GM12878 (cell line): Measurements from ENCODE around the gene FBXL17.

Experiments
- ATF3 ChIP-seq: IDR thresholded peaks from 2 replicates; pipeline ENCODE4 v1.6.1; 2011; ENCODE audit warnings: low read depth, mild to moderate bottlenecking, low read length, moderate library complexity, borderline replicate concordance; ENCODE audit errors: extremely low read depth
- CTCF ChIP-seq, 3 experiments: IDR thresholded peaks in 2 of 3; conservative IDR thresholded peaks in 1 of 3; 2 replicates each; pipeline ENCODE4 v1.5.1; 2011; ENCODE audit warnings: low read depth in 3 of 3, low read length in 3 of 3, mild to moderate bottlenecking in 3 of 3, control low read depth in 2 of 3, moderate library complexity in 2 of 3, inconsistent platforms in 1 of 3, mixed read lengths in 1 of 3; ENCODE audit not compliant: control insufficient read depth in 2 of 3, insufficient read depth in 1 of 3; ENCODE audit errors: extremely low read depth in 1 of 3
- ETV6 ChIP-seq, 2 experiments: fragments of 450-650 bp in 1 of 2; IDR thresholded peaks in 1 of 2; conservative IDR thresholded peaks in 1 of 2; 2 replicates each; pipeline ENCODE4 v1.6.1; 2014; ENCODE audit warnings: antibody characterized with exemption in 1 of 2, borderline replicate concordance in 1 of 2, low read depth in 1 of 2, mild to moderate bottlenecking in 1 of 2, moderate library complexity in 1 of 2
- HCFC1 ChIP-seq: fragments of 150-350 bp; IDR thresholded peaks from 2 replicates; pipeline ENCODE4 v1.6.1; 2014; ENCODE audit warnings: low read length
- JUND ChIP-seq: IDR thresholded peaks from 2 replicates; pipeline ENCODE4 v1.6.1; 2012; ENCODE audit warnings: low read depth, mild to moderate bottlenecking, low read length, improper control_type of control experiment, moderate library complexity
- KDM1A ChIP-seq: fragments of 200-600 bp; sonication (generic); IDR thresholded peaks from 2 replicates; pipeline ENCODE4 v1.6.1; 2016; ENCODE audit warnings: borderline replicate concordance
- MXI1 ChIP-seq: fragments of 150-350 bp; IDR thresholded peaks from 2 replicates; pipeline ENCODE4 v1.6.1; 2011; ENCODE audit warnings: low read depth, mild to moderate bottlenecking, inconsistent platforms, low read length, improper control_type of control experiment
- POLR2AphosphoS5 ChIP-seq: IDR thresholded peaks from 2 replicates; pipeline ENCODE4 v1.6.1; 2011; ENCODE audit warnings: mild to moderate bottlenecking, low read length, inconsistent platforms
- RAD21 ChIP-seq: IDR thresholded peaks from 2 replicates; pipeline ENCODE4 v1.6.1; 2011; ENCODE audit warnings: mild to moderate bottlenecking, low read depth, low read length, moderate library complexity; ENCODE audit not compliant: insufficient read depth
- SPI1 ChIP-seq: IDR thresholded peaks from 2 replicates; pipeline ENCODE4 v1.6.1; 2011; ENCODE audit warnings: low read depth, mild to moderate bottlenecking, low read length, moderate library complexity, borderline replicate concordance; ENCODE audit not compliant: insufficient read depth
- STAT3 ChIP-seq: IDR thresholded peaks from 2 replicates; pipeline ENCODE4 v1.6.1; 2011; ENCODE audit warnings: low read depth, low read length, improper control_type of control experiment
- ZNF24 ChIP-seq: fragments of 450-650 bp; IDR thresholded peaks from 2 replicates; pipeline ENCODE4 v1.6.1; 2017; ENCODE audit warnings: antibody characterized with exemption, mild to moderate bottlenecking

GRCh38 chr5:107889387-107889786 lies 492.5 kb downstream of the FBXL17 start:
- TF ChIP-seq SPI1 (no peak), RAD21 (no peak), CTCF (IDR thresholded peaks at IDR 0.05 in 2 of 3, conservative IDR thresholded peaks at IDR 0.05 in 1 of 3; ENCODE audit: control insufficient read depth in 2 of 3, extremely low read depth in 1 of 3, insufficient read depth in 1 of 3, low read depth in 3 of 3, low read length in 3 of 3) (no peak), ETV6 (conservative IDR thresholded peaks at IDR 0.05 in 1 of 2, IDR thresholded peaks at IDR 0.05 in 1 of 2; ENCODE audit: borderline replicate concordance in 1 of 2, low read depth in 1 of 2) (no peak), MXI1 (no peak), POLR2AphosphoS5 (no peak), JUND (no peak), KDM1A (no peak), HCFC1 (no peak), ATF3 (no peak), ZNF24 (no peak), STAT3 (no peak)
